Astrocyte of the spinal cord (primary cell): Measurements from ENCODE around the gene FAM151A.

Experiments used
- DNase-seq: peaks from one replicate; pipeline ENCODE4 v3.0.0; 2011; ENCODE audit warnings: low read depth, low spot score
- H3K4me3 ChIP-seq: 2 replicates; pipeline ENCODE4 v1.5.1; 2011; ENCODE audit warnings: low read depth, mild to moderate bottlenecking, low read length, moderate library complexity
- in situ Hi-C: cut with HindIII; loops from 2 replicates; pipeline ENCODE4 v1.10.0; 2017; ENCODE audit warnings: low sequenced_read_pairs
- TF ChIP-seq, protein P1 (sequence below): IDR thresholded peaks from 2 replicates; pipeline ENCODE4 v1.5.1; 2012; ENCODE audit warnings: low read depth, mild to moderate bottlenecking, low read length, inconsistent platforms

FAM151A gene

GRCh38 chr1:54585181-54586066, 37.9 kb downstream of the FAM151A start:
- in situ Hi-C loops = no loop called here
- TF ChIP-seq, protein P1, sequence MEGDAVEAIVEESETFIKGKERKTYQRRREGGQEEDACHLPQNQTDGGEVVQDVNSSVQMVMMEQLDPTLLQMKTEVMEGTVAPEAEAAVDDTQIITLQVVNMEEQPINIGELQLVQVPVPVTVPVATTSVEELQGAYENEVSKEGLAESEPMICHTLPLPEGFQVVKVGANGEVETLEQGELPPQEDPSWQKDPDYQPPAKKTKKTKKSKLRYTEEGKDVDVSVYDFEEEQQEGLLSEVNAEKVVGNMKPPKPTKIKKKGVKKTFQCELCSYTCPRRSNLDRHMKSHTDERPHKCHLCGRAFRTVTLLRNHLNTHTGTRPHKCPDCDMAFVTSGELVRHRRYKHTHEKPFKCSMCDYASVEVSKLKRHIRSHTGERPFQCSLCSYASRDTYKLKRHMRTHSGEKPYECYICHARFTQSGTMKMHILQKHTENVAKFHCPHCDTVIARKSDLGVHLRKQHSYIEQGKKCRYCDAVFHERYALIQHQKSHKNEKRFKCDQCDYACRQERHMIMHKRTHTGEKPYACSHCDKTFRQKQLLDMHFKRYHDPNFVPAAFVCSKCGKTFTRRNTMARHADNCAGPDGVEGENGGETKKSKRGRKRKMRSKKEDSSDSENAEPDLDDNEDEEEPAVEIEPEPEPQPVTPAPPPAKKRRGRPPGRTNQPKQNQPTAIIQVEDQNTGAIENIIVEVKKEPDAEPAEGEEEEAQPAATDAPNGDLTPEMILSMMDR = no peak
- no peak overlapping the region for H3K4me3 ChIP-seq
- no peak for DNase-seq

DNA sequence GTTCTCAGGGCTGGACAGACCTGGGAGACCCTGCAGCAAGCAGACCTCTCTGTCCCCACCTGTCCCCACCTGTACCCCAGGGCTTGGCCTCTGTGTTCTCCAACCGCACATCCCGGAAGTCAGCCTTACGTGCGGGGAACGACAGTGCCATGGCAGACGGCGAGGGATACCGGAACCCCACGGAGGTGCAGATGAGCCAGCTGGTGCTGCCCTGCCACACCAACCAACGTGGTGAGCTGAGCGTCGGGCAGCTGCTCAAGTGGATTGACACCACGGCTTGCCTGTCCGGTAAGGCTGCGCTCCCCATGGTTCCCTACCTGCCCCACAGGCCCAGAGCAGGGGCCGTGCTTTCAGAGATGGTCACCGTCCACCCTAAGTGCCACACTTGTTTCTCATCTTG, 38.8 kb downstream of the FAM151A start:
- in situ Hi-C loops = no loop called here
- TF ChIP-seq, protein P1 = no peak

GRCh38 chr1:54583871-54584270, 39.5 kb downstream of the FAM151A start:
- no peak overlapping the region for H3K4me3 ChIP-seq
- no peak for DNase-seq
- TF ChIP-seq, protein P1 = no peak
- in situ Hi-C loops = no loop called here

More for the DNA sequence above, 38.8 kb downstream of the FAM151A start:
- no peak overlapping the region for H3K4me3 ChIP-seq
- DNase-seq = no peak

- TF ChIP-seq, protein P1 = no peak
- H3K4me3 ChIP-seq = no peak overlapping the region
- in situ Hi-C loops = no loop called here
- no peak for DNase-seq
These were observed 40.0 kb downstream of the FAM151A start for GRCh38 chr1:54583307-54583686.

- no peak for DNase-seq
- in situ Hi-C loops = no loop called here
- TF ChIP-seq, protein P1 = no peak
- no peak overlapping the region for H3K4me3 ChIP-seq
These were observed 40.6 kb downstream of the FAM151A start for GRCh38 chr1:54582566-54583306.

- no peak overlapping the region for H3K4me3 ChIP-seq
- peak; percentile 67 for DNase-seq
- in situ Hi-C loops = no loop called here
- TF ChIP-seq, protein P1 = no peak
These were observed 41.7 kb downstream of the FAM151A start for GRCh38 chr1:54581621-54582035.
